GM06990 (cell line): ENCODE data around the gene IGLL5.
A peak's percentile ranks its signal among the peaks of the same experiment; 100 is the strongest.

ENCODE experiments used
- DNase-seq: peaks from one replicate; pipeline ENCODE4 v3.0.0-alpha.2; 2011; ENCODE audit not compliant: insufficient read length; ENCODE audit errors: extremely low read depth
- H3K27me3 ChIP-seq: replicated peaks from 2 replicates; pipeline ENCODE4 v1.6.0; 2011; ENCODE audit warnings: low read length; ENCODE audit not compliant: control insufficient read depth, insufficient read depth
- H3K36me3 ChIP-seq: 2 replicates; pipeline ENCODE4 v1.5.1; 2011; ENCODE audit warnings: low read length; ENCODE audit not compliant: control insufficient read depth, insufficient read depth
- H3K4me3 ChIP-seq: replicated peaks from 2 replicates; pipeline ENCODE4 v1.5.1; 2011; ENCODE audit warnings: low read depth, mild to moderate bottlenecking, control low read depth, low read length
- CTCF ChIP-seq: IDR thresholded peaks from 2 replicates; pipeline ENCODE4 v1.5.1; 2011; ENCODE audit warnings: low read length, control low read depth, mild to moderate bottlenecking, inconsistent platforms; ENCODE audit not compliant: insufficient read depth, poor library complexity, severe bottlenecking

The IGLL5 gene

GRCh38 chr22:22887621-22888503 lies at the start of gene IGLL5:
TSS of gene IGLL5 (plus strand) at chr22:22887816. CDS start at chr22:22888054, 238 bp downstream.
- DNase-seq = no peak
- Histone ChIP-seq H3K36me3 (no peaks in the 10 kb centered on the region), H3K4me3 (peak within 1 kb of the TSS; percentile 73), H3K27me3 (no peaks in the 10 kb centered on the region)
- no peak for TF ChIP-seq CTCF

- no peak for TF ChIP-seq CTCF
- Histone ChIP-seq H3K4me3 (no peak overlapping the region), H3K36me3 (no peaks in the 10 kb centered on the region), H3K27me3 (no peaks in the 10 kb centered on the region)
- DNase-seq = no peak
Observed at GRCh38 chr22:22838148-22838786, 49.3 kb upstream of the IGLL5 start.

- TF ChIP-seq CTCF = no peak
- DNase-seq = no peak
- H3K27me3 ChIP-seq = no peaks in the 10 kb centered on the region
- H3K36me3 ChIP-seq = no peaks in the 10 kb centered on the region
- no peak overlapping the region for H3K4me3 ChIP-seq
Observed at GRCh38 chr22:22839570-22840314, 47.9 kb upstream of the IGLL5 start.

- DNase-seq = no peak
- no peak overlapping the region for H3K4me3 ChIP-seq
- H3K27me3 ChIP-seq = no peaks in the 10 kb centered on the region
- no peak for TF ChIP-seq CTCF
- no peaks in the 10 kb centered on the region for H3K36me3 ChIP-seq
Observed at GRCh38 chr22:22840780-22841179, 46.8 kb upstream of the IGLL5 start.

GRCh38 chr22:22841598-22841997 lies 46.0 kb upstream of the IGLL5 start:
- no peaks in the 10 kb centered on the region for H3K27me3 ChIP-seq
- DNase-seq = no peak
- TF ChIP-seq CTCF = no peak

More at GRCh38 chr22:22841598-22841997, 46.0 kb upstream of the IGLL5 start:
- Histone ChIP-seq H3K4me3 (no peak overlapping the region), H3K36me3 (no peaks in the 10 kb centered on the region)
